Natural killer cell (primary cell): ENCODE measurements around the gene ERP27. TPM values are rescaled to one million over a fixed set of nuclear protein-coding genes. Genes with fewer than 3 reads are reported as not detected.

Experiments
- ATAC-seq, 3 donors: fragments of 150-1000 bp in 2 of 3; fragments of 200-7000 bp in 1 of 3; cut with Tn5 transposase; 1 replicate in 1 of 3; 2 replicates in 2 of 3; pipeline ENCODE4 v1.10.0; 2021; ENCODE audit warnings: mild to moderate bottlenecking in 2 of 3, moderate library complexity in 2 of 3
- DNase-seq, 2 donors: peaks; one replicate each; pipeline versions ENCODE4 v3.0.0 to v3.0.0-alpha.2; 2013 to 2021; ENCODE audit warnings: mixed read lengths in 1 of 2
- H3K27ac ChIP-seq: one replicate; pipeline ENCODE4 v1.5.1; 2013; ENCODE audit warnings: mild to moderate bottlenecking, low read length
- H3K27me3 ChIP-seq: one replicate; pipeline ENCODE4 v1.6.1; 2013; ENCODE audit warnings: low read length; ENCODE audit not compliant: control insufficient read depth, insufficient read depth
- H3K36me3 ChIP-seq: one replicate; pipeline ENCODE4 v1.6.1; 2013; ENCODE audit warnings: low read length; ENCODE audit not compliant: control insufficient read depth, insufficient read depth
- H3K4me1 ChIP-seq: one replicate; pipeline ENCODE4 v1.6.1; 2013; ENCODE audit warnings: low read length; ENCODE audit not compliant: control insufficient read depth, insufficient read depth
- H3K4me3 ChIP-seq: one replicate; pipeline ENCODE4 v1.5.1; 2013; ENCODE audit warnings: low read length
- H3K9me3 ChIP-seq: one replicate; pipeline ENCODE4 v1.6.1; 2013; ENCODE audit warnings: low read length; ENCODE audit not compliant: control insufficient read depth, insufficient read depth
- H3K27ac Mint-ChIP-seq, 2 donors: one replicate each; pipeline ENCODE4 v1.8.0; 2022; ENCODE audit warnings: mild to moderate bottlenecking in 2 of 2, mixed read lengths in 2 of 2, moderate library complexity in 1 of 2
- H3K27me3 Mint-ChIP-seq, 2 donors: one replicate each; pipeline ENCODE4 v1.8.0; 2022; ENCODE audit warnings: low read depth in 2 of 2, mixed read lengths in 2 of 2
- H3K36me3 Mint-ChIP-seq: one replicate; pipeline ENCODE4 v1.8.0; 2022; ENCODE audit warnings: mixed read lengths
- H3K4me1 Mint-ChIP-seq, 2 donors: one replicate each; pipeline ENCODE4 v1.8.0; 2022; ENCODE audit warnings: mixed read lengths in 2 of 2
- H3K4me3 Mint-ChIP-seq: one replicate; pipeline ENCODE4 v1.8.0; 2022; ENCODE audit warnings: mild to moderate bottlenecking, moderate library complexity, mixed read lengths
- H3K9me3 Mint-ChIP-seq, 2 donors: one replicate each; pipeline ENCODE4 v1.8.0; 2022; ENCODE audit warnings: mixed read lengths in 2 of 2
- WGBS: methylation state at CpG from one replicate; pipeline ENCODE4 v1.1.7; 2013; ENCODE audit warnings: missing lambda C conversion rate; ENCODE audit not compliant: insufficient coverage; 5-methylcytosine and 5-hydroxymethylcytosine counted together
- intact Hi-C: fragments of 100-400 bp; cut with micrococcal nuclease; formaldehyde crosslinking; loops from one replicate; pipeline ENCODE4 v1.14.2; 2022
- total RNA-seq, 4 donors: library from RNA; stranded (reverse); fragments of 120-200 nt in 1 of 4; gene quantifications; one replicate each; pipeline versions ENCODE4 v1.2.3 to v1.2.4, GENCODE V29; 2013 to 2022
- TF ChIP-seq, protein P1 (sequence below): fragments of 200-600 bp; IDR thresholded peaks from one replicate; pipeline ENCODE4 v1.8.0; 2022; ENCODE audit warnings: antibody characterized with exemption

ERP27 gene
- total RNA-seq = 10 to 100 TPM in 2 of 3 donors, 1 to 10 TPM in 1; 9.8 to 15.2 (median 12.3) TPM
- total RNA-seq (2013) = 11.5 TPM

DNA sequence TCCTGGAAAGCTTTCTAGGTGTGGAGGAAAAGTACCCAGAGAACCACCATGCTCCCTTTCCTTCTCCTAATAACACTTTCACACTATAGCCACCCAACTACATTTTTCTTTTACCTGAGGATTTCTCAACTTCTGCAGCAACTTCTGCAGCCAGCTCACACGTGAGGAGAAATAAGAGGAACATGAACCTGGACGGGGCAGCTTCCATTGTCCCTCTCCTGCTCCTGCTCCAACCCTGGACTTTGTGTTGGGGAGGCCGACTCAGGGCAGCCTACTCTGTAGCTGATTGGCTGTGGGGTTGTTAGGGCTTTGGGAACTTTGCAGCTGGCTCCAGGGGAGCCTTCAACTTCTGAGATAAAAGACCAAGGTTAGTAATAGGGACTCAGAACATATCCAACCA, at the start of gene ERP27:
ERP27 (minus strand) TSS at position 237 of the 400 bp plus-strand sequence; CDS start at position 208, 29 bp downstream.
- DNase-seq (no peak), ATAC-seq (no peak)
- Mint-ChIP-seq H3K27me3 (no peaks in the 10 kb centered on the region), H3K27ac (peak within 1 kb of the TSS; percentile 89 to 91), H3K36me3 (peaks cover 45% of the 10 kb centered on the region), H3K4me1 (peaks cover 42 to 53% of the 10 kb centered on the region in 2 donors), H3K4me3 (no peak within 1 kb of the TSS), H3K9me3 (no peaks in the 10 kb centered on the region)
- Histone ChIP-seq H3K9me3 (no peaks in the 10 kb centered on the region), H3K27me3 (no peaks in the 10 kb centered on the region), H3K4me3 (no peak within 1 kb of the TSS), H3K27ac (peak within 1 kb of the TSS; percentile 5), H3K36me3 (peaks cover 69% of the 10 kb centered on the region), H3K4me1 (peaks cover 8% of the 10 kb centered on the region)
- 84% methylated on average over 3 of the region's 3 CpGs for WGBS
- TF ChIP-seq, protein P1, sequence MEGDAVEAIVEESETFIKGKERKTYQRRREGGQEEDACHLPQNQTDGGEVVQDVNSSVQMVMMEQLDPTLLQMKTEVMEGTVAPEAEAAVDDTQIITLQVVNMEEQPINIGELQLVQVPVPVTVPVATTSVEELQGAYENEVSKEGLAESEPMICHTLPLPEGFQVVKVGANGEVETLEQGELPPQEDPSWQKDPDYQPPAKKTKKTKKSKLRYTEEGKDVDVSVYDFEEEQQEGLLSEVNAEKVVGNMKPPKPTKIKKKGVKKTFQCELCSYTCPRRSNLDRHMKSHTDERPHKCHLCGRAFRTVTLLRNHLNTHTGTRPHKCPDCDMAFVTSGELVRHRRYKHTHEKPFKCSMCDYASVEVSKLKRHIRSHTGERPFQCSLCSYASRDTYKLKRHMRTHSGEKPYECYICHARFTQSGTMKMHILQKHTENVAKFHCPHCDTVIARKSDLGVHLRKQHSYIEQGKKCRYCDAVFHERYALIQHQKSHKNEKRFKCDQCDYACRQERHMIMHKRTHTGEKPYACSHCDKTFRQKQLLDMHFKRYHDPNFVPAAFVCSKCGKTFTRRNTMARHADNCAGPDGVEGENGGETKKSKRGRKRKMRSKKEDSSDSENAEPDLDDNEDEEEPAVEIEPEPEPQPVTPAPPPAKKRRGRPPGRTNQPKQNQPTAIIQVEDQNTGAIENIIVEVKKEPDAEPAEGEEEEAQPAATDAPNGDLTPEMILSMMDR = no peak
- intact Hi-C loops = no loop called here

DNA sequence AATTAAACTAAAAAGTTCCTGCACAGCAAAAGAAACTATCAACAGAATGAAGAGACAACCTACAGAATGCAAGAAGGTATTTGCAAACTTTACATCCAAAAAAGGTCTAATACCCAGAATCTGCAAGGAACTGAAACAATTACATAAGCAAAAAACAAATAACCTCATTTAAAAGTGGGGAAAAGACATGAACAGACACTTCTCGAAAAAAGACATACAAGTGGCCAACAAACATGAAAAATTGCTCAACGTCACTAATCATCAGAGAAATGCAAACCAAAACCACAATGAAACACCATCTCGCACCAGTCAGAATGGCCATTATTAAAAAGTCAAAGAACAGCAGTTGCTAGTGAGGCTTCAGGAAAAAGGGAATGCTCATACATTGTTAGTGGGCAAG, 49.7 kb upstream of the ERP27 start:
- H3K27me3 Mint-ChIP-seq = peaks cover 5 to 12% of the 10 kb centered on the region in 2 donors
- no peaks in the 10 kb centered on the region for H3K9me3 ChIP-seq
- H3K36me3 Mint-ChIP-seq = no peaks in the 10 kb centered on the region
- peaks cover 0 to 3% of the 10 kb centered on the region in 2 donors for H3K4me1 Mint-ChIP-seq
- no peak for ATAC-seq
- no peaks in the 10 kb centered on the region for H3K27me3 ChIP-seq
- H3K4me1 ChIP-seq = peaks cover 7% of the 10 kb centered on the region
- H3K9me3 Mint-ChIP-seq = no peaks in the 10 kb centered on the region
- 75% methylated on average over 3 of the region's 3 CpGs for WGBS
- intact Hi-C loops = no loop called here
- no peak for DNase-seq
- H3K4me3 Mint-ChIP-seq = no peak overlapping the region
- H3K27ac ChIP-seq = no peak overlapping the region
- no peaks in the 10 kb centered on the region for H3K36me3 ChIP-seq
- H3K27ac Mint-ChIP-seq = no peak overlapping the region
- no peak overlapping the region for H3K4me3 ChIP-seq
- TF ChIP-seq, protein P1 = no peak

DNA sequence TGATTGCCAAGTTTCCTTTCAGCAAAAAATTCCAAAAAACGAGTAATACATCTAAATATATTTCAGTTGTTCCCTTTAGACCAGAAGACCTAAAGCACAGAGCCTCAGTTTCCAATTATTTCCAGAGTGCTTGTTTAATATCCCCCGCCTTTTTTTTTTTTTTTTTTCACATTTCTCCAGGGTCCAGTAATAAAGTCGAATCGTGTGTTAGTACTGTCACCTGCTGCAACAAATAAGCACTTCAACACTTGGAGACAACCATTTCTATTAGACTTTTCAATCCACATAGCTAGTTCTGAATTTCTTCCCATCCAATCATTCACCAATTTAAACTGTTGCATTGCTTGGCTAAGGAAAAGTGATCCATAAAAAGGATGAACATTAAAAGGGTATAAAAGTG, 48.1 kb upstream of the ERP27 start:
- Histone ChIP-seq H3K4me3 (no peak overlapping the region), H3K4me1 (peaks cover 10% of the 10 kb centered on the region), H3K36me3 (no peaks in the 10 kb centered on the region), H3K27me3 (no peaks in the 10 kb centered on the region), H3K27ac (no peak overlapping the region), H3K9me3 (no peaks in the 10 kb centered on the region)
- no peaks in the 10 kb centered on the region for H3K36me3 Mint-ChIP-seq
- intact Hi-C loops = no loop called here
- peaks cover 5 to 12% of the 10 kb centered on the region in 2 donors for H3K27me3 Mint-ChIP-seq
- peak in 1 of 2 donors; percentile 35 for DNase-seq
- no peak overlapping the region for H3K27ac Mint-ChIP-seq
- no peak overlapping the region for H3K4me3 Mint-ChIP-seq
- TF ChIP-seq, protein P1 = no peak
- H3K9me3 Mint-ChIP-seq = no peaks in the 10 kb centered on the region
- WGBS = 84% methylated on average over 4 of the region's 4 CpGs
- peaks cover 0 to 10% of the 10 kb centered on the region in 2 donors for H3K4me1 Mint-ChIP-seq
- ATAC-seq = no peak

DNA sequence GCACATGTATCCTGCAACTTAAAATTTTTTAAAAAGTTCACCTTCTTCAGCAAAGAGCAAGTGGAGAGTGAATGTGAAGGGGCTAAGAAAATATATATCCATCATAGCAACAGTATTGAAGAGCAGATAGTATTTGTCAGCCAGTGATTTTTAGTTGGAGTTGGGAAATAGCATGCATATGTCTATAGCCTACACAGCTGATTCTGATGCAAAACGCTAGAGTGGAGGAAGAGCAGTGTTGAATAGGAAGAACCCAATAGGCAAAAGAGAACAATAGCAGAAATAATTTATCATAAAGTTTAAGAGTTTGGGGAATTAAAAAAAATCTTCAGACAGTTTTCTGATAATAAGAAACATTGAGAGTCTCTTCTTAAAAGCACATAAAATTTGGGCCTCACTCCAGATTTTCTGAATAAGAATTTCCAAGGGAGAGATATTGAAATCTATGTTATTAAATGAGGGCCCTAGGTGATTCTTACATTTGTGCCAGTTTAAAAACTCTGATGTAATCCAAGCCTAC, 46.5 kb upstream of the ERP27 start:
- Mint-ChIP-seq H3K9me3 (no peaks in the 10 kb centered on the region), H3K4me1 (peaks cover 4 to 10% of the 10 kb centered on the region in 2 donors), H3K27me3 (peaks cover 5 to 12% of the 10 kb centered on the region in 2 donors), H3K4me3 (no peak overlapping the region), H3K27ac (no peak overlapping the region), H3K36me3 (no peaks in the 10 kb centered on the region)
- no peaks in the 10 kb centered on the region for H3K9me3 ChIP-seq
- no peak overlapping the region for H3K4me3 ChIP-seq
- TF ChIP-seq, protein P1 = no peak
- DNase-seq (no peak), ATAC-seq (no peak)
- H3K27me3 ChIP-seq = no peaks in the 10 kb centered on the region
- H3K4me1 ChIP-seq = peaks cover 10% of the 10 kb centered on the region
- H3K27ac ChIP-seq = no peak overlapping the region
- no peaks in the 10 kb centered on the region for H3K36me3 ChIP-seq
- intact Hi-C loops = no loop called here
- WGBS = 75% methylated on average over 1 of the region's 1 CpG
